ENCODE measurements around the gene ANO4. TPM values are rescaled to one million over a fixed set of nuclear protein-coding genes. Genes with fewer than 3 reads are reported as not detected.

ANO4 gene
- total and polyA plus RNA-seq, 8 donors: 0.37 TPM; not detected in 7

GRCh38 chr12:100793182-100793581, 1.4 kb upstream of the ANO4 start:
- no peak overlapping the region for H3K27ac ChIP-seq

DNA sequence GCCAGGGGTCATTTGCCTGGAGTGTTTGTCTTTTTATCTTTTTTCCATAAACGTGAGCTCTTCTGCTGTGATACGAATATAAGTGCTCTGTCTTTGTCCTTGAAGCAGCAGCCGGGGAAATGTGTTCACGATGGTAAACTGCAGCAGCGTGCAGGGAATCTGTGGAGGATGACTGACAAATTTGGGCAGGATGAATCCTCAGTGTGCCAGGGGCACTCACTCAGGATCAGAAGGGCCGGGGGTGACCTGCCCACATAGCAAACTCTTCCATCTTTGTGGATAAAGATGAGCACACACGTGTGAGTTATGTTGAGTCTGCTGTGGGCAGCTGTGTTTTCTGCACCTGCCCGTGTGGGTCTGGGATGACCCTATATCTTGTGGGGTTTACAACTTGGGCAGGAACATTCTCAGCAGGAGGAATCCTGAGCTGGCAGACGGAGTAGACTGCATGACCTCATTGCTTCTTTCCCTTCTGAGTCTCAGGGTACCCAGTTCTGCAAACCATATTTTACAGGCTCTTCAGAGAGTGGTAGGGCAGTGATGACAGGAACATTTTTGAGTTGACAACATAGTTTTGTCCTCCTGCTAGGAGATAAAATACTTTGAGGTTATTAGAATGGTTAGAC, 711 bp downstream of the ANO4 start:
- 37 to 46% (median 38%) methylated on average over 9 of the region's 9 CpGs for WGBS, 5 donors
- Histone ChIP-seq H3K4me3 (no peak overlapping the region), H3K27ac (no peak overlapping the region), H3K4me1 (peaks cover 0 to 6% (median 0%) of the 10 kb centered on the region in 4 donors), H3K9me3 (no peaks in the 10 kb centered on the region), H3K27me3 (peaks cover 0 to 15% (median 7%) of the 10 kb centered on the region in 3 donors), H3K36me3 (no peaks in the 10 kb centered on the region)
- no peak for DNase-seq
- TF ChIP-seq POLR2A (IDR thresholded peaks at IDR 0.05) (no peak), POLR2AphosphoS5 (IDR thresholded peaks at IDR 0.05) (no peak), CTCF (IDR thresholded peaks at IDR 0.05) (no peak), EP300 (IDR thresholded peaks at IDR 0.05) (no peak)
- intact Hi-C loops (cut with DNase I; ENCODE audit: low total_unique reads): no loop called here

More at GRCh38 chr12:100793182-100793581, 1.4 kb upstream of the ANO4 start:
- 35 to 57% (median 40%) methylated on average over 2 of the region's 2 CpGs for WGBS, 5 donors
- peaks cover 0 to 6% (median 0%) of the 10 kb centered on the region in 4 donors for H3K4me1 ChIP-seq
- TF ChIP-seq CTCF (IDR thresholded peaks at IDR 0.05) (no peak), POLR2AphosphoS5 (IDR thresholded peaks at IDR 0.05) (no peak), EP300 (IDR thresholded peaks at IDR 0.05) (no peak), POLR2A (IDR thresholded peaks at IDR 0.05) (no peak)
- no peak for DNase-seq
- no peaks in the 10 kb centered on the region for H3K9me3 ChIP-seq
- intact Hi-C loops (cut with DNase I; ENCODE audit: low total_unique reads): no loop called here
- peaks cover 0 to 15% (median 7%) of the 10 kb centered on the region in 3 donors for H3K27me3 ChIP-seq
- no peak overlapping the region for H3K4me3 ChIP-seq
- no peaks in the 10 kb centered on the region for H3K36me3 ChIP-seq

DNA sequence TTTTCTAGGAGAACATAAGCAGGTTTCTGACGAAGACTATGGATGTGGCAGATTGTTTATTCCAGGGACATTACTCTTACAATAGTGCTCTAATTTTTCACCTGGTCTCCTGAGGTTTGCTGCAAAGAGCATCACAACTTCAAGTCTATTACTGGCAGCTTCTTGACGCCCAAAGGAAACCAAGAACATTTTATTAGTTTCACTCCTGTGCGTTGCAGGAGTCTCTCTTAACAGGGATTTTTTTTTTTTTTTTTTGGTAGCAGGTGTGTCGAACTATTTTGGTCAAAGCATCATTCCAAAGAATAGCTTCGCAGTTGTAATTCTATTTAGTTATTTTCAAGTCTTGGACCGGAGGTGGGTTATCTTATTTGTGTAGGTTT, 1.2 kb downstream of the ANO4 start:
- no peak for DNase-seq
- Histone ChIP-seq H3K27ac (no peak overlapping the region), H3K4me1 (peaks cover 0 to 6% (median 0%) of the 10 kb centered on the region in 4 donors), H3K4me3 (no peak overlapping the region), H3K27me3 (peaks cover 0 to 15% (median 7%) of the 10 kb centered on the region in 3 donors), H3K36me3 (no peaks in the 10 kb centered on the region), H3K9me3 (no peaks in the 10 kb centered on the region)
- WGBS, 5 donors: 67 to 82% (median 70%) methylated on average over 6 of the region's 6 CpGs
- intact Hi-C loops (cut with DNase I; ENCODE audit: low total_unique reads): no loop called here
- TF ChIP-seq POLR2A (IDR thresholded peaks at IDR 0.05) (no peak), EP300 (IDR thresholded peaks at IDR 0.05) (no peak), CTCF (IDR thresholded peaks at IDR 0.05) (no peak), POLR2AphosphoS5 (IDR thresholded peaks at IDR 0.05) (no peak)

- WGBS, 5 donors: 69 to 80% (median 72%) methylated on average over 3 of the region's 3 CpGs
- Histone ChIP-seq H3K36me3 (no peaks in the 10 kb centered on the region), H3K27ac (no peak overlapping the region), H3K4me3 (no peak overlapping the region), H3K27me3 (peaks cover 0 to 15% (median 7%) of the 10 kb centered on the region in 3 donors), H3K9me3 (no peaks in the 10 kb centered on the region), H3K4me1 (peaks cover 0 to 6% (median 0%) of the 10 kb centered on the region in 4 donors)
- TF ChIP-seq POLR2AphosphoS5 (IDR thresholded peaks at IDR 0.05): no peak
- TF ChIP-seq CTCF (IDR thresholded peaks at IDR 0.05): no peak
- no peak for TF ChIP-seq POLR2A (IDR thresholded peaks at IDR 0.05)
- TF ChIP-seq EP300 (IDR thresholded peaks at IDR 0.05): no peak
- no peak for DNase-seq
- intact Hi-C loops (cut with DNase I; ENCODE audit: low total_unique reads): no loop called here
Observed at GRCh38 chr12:100796621-100797020, 2.0 kb downstream of the ANO4 start.

All from stomach (tissue), 9 donors.